GM18907 (cell line): ENCODE results near the gene FOXN3.

Source experiments
- ATAC-seq: cut with Tn5 transposase; IDR thresholded peaks from one replicate; pipeline ENCODE4 v1.9.1; 2021; ENCODE audit warnings: mild to moderate bottlenecking, moderate library complexity; ENCODE audit not compliant: unreplicated experiment

Gene FOXN3

GRCh38 chr14:89411976-89412375, 5.1 kb downstream of the FOXN3 start:
- ATAC-seq = no peak

DNA sequence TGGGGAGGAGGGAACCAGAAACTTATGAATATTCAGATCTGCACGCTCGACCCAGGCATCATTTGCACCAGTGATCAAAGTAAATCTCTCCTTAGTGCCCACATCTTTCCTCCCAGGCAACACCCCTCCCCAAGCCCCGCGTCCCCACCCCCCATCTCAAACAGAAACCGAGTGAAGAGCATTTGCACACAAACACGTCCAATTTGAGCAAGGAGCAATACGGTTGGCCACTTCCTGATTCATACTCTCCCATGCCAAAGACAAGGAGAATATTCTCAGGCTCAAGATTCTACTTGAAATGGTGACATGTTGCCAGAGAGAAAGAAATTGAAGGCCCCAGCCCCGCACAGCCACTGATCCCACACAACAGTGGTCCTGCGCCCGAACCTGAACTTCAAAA, 7.1 kb downstream of the FOXN3 start:
- ATAC-seq = no peak

DNA sequence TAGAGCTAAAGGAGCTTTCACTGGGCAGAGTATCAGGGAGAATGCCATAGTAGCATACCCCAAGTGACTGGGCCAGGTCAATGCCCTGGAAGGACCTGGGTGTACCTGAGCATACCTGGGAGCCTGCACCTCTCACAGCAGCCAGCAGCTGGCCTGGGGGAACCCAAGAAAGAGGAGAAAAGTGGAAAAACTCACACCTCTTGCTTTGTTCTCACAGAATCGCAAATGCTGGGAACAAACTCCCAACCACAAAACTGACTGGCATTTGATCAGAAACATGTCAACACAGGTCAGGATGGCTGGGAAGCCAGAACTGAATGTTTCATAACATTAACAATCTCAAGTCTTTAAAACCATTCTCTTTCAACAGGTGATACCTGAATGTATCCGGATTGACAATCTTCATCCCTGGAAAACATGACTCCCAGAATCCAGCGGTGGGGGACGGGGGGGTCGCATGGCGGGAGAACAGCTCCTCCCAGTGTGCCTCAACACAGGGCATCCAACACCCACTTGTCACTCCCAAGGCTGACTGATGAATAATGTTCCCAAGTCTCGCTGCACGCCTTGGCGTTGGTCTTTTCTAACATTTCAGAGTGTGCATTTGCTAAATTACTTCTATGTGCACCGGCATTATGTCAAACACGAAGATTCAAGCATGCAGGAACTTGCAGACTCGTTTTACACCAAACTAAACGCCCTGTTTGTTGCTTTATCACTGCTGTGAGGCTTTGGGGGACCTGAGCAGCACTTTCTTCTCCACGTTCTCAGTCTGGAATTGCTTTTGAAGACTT, 7.9 kb downstream of the FOXN3 start:
- ATAC-seq = no peak

- no peak for ATAC-seq
Observed at GRCh38 chr14:89407856-89408255, 9.2 kb downstream of the FOXN3 start.

GRCh38 chr14:89406941-89407340, 10.1 kb downstream of the FOXN3 start:
- ATAC-seq = no peak

DNA sequence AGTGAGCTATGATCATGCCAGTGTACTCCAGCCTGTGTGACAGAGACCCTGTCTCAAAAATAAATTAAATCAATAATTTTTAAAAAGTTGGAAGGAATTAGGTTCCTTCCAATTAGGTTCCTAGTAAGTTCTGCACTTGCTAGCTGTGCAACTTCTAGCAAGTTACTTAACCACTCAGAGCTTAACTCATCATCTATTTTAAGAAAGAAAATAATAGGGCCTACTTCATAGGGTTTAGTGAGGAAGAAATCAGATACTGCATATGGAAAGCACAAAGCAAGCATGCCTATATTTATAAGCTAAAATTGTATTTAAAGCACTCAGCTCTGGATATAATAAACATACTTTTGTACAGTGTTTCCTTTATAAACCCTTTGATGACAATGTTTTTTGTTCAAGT, 10.7 kb downstream of the FOXN3 start:
- ATAC-seq = no peak

DNA sequence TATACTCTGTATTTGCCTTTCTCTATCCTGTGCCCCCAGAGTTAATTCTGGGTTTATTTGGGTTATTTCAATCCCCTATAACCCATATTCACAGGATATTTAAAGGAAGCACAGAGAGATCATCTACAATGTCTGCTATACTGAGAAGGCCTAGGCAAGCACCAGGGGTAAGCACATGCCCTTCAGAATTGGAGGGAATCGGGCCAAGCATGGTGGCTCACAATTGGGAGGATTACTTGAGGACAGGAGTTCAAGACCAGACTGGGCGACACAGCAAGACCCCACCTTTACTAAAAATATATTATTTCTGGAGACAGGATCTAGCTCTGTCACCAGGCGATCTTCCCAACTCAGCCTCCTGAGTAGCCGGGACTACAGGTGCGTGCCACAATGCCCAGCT, 11.3 kb downstream of the FOXN3 start:
- no peak for ATAC-seq

GRCh38 chr14:89402363-89402762, 14.7 kb downstream of the FOXN3 start:
- no peak for ATAC-seq

GRCh38 chr14:89401761-89402160, 15.3 kb downstream of the FOXN3 start:
- ATAC-seq = no peak

GRCh38 chr14:89401241-89401640, 15.8 kb downstream of the FOXN3 start:
- no peak for ATAC-seq

- ATAC-seq = no peak
Observed at GRCh38 chr14:89400529-89400928, 16.5 kb downstream of the FOXN3 start.

- ATAC-seq = no peak
Observed at GRCh38 chr14:89399594-89400068, 17.4 kb downstream of the FOXN3 start.

GRCh38 chr14:89399157-89399556, 17.9 kb downstream of the FOXN3 start:
- ATAC-seq = no peak

DNA sequence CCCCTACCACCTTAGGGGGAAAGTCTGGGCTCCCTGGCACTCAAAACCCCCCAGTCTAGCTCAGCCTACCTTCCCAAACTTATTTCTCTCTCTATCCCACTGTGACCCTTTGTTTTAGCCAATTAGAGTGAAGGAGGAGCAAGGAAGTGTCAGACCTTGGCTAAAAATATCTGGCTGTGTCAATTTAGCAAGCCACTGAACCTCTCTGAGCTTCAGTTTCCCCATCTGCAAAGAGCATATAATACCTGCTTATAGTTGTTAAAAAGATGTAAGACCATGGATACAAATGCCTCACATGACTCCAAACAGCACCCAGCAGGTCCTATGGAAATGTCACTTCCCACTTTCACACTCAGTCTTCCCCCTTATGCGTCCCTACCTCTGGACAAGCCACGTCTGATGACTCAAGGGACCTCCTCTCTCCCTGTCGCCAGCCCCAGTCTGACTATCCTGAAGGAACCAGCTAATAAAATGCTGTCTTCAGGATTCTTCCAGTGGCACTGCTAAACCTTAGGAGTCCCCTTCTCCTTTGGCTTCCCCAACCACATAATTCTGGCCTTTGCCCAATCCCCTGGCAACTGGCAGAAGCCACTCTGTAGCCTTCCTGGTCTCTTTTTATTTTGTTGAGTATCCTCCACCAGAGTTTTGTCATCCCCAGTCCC, 19.3 kb downstream of the FOXN3 start:
- no peak for ATAC-seq

DNA sequence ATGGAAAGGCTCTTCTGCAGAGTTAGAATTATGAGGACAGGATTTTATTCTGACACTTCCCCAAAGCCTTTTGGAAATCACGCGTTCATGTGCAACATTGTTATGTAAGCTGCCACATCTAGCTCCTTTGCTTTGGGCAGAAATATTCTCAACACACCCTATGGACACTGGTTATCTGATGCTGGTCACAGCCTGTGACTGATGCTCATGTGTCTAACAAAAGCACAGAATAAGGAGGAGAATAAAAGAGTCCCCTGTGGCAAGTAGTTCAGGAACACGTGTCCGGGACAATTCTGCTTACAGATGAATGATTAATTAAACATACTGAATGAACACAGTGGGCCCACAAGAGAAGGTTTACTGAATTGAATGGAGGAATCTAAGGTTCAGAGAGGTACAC, 22.1 kb downstream of the FOXN3 start:
- ATAC-seq = no peak

DNA sequence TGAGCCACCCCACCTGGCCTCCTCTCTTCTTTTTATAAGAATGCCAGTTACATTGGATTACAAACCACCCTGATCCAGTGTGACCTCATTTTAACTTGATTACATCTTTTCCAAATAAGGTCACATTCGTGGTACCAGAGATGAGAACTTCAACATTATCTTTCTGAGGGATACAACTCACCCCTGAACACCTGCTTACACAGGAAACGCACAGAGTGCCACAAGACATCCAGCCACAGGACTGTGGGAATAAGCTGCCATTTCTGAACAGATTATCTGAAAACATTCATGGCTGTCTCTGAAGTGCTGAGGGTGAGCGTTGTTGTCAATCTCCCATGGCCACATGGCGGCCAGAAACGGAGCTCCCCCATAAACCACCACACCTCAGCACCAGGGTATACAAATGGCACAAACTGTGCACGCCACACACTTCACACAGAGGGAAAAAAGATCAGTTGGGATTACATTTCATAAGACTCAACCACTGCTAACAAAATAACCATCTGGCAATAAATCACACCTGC, 23.7 kb downstream of the FOXN3 start:
- ATAC-seq = no peak

DNA sequence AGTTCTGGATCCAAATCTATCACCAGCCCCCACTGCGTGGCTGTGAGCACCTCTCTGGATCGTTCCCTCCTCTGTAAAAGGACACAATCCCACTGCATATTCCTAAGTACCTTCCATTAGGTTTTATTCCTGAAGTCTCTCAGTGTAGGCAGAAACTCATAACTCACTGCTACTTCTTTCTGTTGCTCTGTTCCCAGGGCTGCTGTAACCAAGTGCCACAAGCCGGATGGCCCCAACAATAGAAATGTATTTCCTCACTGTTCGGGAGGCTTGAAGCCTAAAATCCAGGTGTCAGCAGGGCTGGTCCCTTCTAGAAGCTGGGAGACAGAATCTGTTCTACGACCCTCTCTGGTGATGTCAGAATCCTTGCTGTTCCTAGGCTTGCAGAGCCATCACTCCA, 24.9 kb downstream of the FOXN3 start:
- no peak for ATAC-seq

DNA sequence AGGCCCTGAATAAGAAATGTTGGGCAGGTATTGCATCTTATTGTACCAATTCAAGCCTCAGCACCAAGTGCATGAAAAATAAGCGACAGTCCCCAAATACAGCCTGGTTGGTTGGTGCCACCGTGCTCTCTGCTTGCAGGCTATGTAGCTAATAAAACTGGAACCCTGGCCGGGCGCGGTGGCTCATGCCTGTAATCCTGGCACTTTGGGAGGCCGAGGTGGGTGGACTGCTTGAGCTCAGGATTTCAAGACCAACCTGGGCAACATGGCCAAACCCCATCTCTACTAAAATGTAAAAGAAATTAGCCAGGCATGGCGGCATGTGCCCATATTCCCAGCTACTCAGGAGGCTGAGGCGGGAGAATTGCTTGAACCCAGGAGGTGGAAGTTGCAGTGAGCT, 25.5 kb downstream of the FOXN3 start:
- no peak for ATAC-seq

DNA sequence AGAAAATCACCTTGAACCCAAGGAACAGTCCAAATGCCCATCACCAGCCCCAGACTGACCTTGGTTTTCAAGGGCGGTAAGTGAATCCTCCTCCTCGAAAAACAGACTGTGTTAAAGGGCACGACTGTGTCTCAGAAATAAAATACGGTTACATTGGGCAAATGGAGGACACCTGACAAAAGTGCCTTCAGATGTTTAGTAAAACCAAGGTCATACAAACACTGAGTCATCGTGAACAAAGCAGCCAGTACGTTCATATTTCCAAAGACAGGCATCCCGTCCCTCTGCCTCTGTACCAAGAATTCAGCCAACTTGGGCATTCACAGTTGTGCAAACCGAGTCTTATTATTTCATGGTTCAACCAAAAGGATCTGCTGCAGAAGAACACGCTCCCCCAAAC, 25.9 kb downstream of the FOXN3 start:
- no peak for ATAC-seq

- ATAC-seq = no peak
Observed at GRCh38 chr14:89388853-89389252, 28.2 kb downstream of the FOXN3 start.

DNA sequence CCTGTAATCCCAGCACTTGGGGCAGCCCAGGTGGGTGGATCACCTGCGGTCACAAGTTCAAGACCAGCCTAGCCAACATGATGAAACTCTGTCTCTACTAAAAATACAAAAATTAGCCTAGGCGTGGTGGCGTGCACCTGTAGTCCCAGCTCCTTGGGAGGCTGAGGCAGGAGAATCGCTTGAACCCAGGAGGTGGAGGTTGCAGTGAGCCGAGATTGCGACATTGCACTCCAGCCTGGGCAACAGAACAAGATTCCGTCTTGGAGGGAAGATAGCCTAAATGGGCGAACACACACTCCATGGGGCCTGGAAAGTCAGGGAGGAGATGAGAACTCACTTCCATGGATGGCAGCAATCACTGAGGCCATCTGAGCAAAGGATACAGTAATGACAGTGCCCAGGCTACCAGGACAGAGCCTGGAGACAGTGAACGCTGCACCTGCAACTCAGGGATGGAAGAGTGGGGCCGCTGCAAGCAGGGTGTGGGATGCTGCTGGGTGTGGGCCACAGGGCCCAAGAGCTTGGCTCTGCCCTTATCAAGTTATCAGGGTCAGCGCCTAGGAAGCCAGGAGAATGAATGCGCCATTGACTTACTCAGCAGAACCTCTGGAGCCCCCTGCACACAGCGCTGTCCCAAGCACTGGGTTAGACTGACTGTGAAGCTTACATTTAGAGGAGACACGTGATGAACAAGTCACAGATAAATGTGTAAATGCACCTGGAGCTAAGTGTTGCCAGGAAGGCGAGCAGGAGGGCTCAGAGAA, 28.9 kb downstream of the FOXN3 start:
- ATAC-seq = no peak
